Left renal pelvis (tissue), 4 donors: ENCODE measurements around the gene AMBP. TPM values are rescaled to one million over a fixed set of nuclear protein-coding genes. Genes with fewer than 3 reads are reported as not detected.
"Not testable (repeated sequence)": the region's sequence is repeated elsewhere in the genome, so short reads cannot be mapped to it uniquely, and the experiment has no call there.

Source experiments
- DNase-seq, 4 donors: peaks; one replicate each; pipeline ENCODE4 v3.0.0-alpha.2; 2013; ENCODE audit warnings: low read depth in 4 of 4, low spot score in 3 of 4
- polyA plus RNA-seq, 4 donors: library from polyadenylated mRNA; unstranded; fragments of 120-200 nt; gene quantifications; one replicate each; pipeline ENCODE4 v1.2.1, GENCODE V29; 2013; ENCODE audit not compliant: insufficient read length in 4 of 4

AMBP gene
- polyA plus RNA-seq, 4 donors, result 1.4 to 19.5 (median 2.0) TPM

DNA sequence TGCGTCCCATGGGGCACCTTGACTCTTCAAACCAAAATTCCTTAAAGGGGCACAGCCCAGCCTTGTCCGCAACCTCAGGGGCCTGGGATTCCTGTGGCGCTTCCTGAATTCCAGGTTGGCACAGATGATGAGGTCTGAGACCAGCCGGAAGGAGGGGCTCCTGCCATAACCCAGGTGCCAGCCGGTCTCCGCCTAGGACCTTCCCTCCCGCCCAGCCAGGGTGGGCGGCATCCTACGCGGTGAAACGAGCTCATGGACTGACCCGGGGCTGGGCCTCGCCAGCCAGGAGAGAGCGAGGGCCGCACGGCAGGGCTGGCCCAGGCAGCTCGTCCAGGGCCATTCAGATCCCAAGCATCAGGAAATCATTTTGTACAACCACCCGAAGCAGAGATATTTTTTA, 23.0 kb downstream of the AMBP start:
- no peak for DNase-seq

DNA sequence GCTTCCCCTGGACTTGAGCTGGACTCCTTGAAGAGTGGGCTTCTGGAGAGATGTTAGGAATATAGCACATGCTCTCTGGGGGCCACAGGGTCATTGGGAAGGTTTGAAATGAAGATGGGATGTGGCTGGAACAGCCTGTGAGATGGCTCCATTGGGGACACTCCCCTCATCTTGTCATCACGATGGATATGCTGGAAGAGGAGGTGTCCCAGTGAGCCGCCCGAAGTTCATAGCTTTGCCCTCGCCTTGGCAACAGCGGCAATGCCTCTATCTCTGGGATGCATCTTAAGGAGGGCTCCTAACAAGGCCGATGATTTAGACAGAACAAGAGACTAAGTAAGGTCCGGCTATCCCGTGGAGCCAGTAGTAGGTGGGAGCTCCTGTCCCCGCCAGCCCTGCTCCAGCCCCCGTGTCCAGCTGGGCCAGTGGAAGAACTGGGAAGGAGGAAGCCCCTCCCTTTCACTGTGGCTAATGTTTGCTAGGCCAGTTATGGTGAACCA, 23.9 kb downstream of the AMBP start:
- no peak for DNase-seq

DNA sequence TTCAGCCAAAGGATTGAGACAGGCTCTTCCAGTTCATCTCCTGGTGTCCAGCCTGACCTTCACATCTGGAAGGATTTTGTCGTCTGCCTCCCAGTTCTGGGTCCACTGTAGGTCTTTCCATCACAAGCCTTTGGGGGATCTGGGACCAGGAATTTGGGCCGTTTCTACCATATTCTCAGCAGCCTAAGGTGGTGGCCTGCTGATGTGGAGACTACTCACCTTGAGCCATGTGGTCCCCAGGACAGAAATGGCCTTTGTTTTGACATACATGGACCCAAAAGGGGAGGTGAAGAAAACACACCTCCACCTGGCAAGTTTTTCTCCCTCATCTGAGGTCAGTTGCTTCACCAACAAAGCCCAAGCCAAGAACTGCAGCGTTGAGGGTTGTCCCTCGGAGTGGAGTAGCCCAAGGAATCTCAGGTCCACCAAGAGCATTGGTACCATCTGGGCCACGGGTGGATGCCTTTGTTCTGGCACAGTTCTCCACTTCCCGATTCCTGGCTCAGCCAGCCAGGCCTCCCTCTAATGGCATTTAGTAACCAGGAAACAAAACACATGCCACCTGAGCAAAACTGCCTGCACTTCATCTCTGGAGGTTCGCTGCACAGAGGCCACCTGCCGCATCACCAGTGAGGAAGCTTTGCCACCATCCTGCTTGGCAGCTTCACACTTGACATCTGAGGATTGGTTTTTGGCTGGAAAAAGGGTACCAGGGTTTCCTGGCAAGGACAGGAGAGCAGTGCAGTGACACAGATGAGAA, 24.7 kb downstream of the AMBP start:
- DNase-seq, result no peak

DNA sequence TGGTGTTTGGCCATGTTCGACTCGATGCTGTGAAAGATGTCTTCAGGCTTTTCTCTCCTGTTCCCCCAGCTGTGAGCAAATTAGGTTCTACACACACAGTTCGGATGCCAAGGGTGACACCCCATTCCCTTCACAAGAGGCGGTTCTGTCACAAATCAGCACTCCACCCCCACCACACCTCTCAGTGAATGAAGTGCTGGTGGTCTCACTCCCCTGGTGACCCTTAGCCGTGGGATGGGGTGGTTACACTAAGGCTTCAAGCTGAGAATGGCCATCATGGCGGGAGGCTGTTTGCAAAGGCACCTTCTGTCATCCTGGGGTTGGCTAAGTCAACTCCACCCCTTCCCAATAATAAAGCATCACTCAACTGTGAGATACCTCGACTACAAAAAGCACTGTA, 26.4 kb downstream of the AMBP start:
- no peak for DNase-seq

DNA sequence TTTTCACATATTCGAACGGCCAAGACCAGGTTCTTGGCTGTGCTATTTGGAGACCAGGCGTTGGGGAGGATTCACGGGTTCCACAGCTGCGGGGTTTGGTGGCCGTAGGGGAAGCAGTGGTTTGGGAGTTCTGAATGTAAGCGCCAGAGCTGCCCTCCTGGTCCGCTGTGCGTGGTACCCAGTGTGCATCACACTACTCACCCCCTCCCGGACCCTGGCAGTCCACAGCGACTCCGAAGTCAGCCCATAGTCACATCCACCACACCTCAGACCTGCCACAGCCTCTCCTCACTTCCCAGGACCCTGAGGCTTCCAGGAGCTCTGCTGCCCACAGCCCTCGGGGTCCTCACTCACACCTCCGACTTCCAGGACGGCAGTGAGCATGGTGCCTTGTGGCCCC, 26.8 kb downstream of the AMBP start:
- no peak for DNase-seq

DNA sequence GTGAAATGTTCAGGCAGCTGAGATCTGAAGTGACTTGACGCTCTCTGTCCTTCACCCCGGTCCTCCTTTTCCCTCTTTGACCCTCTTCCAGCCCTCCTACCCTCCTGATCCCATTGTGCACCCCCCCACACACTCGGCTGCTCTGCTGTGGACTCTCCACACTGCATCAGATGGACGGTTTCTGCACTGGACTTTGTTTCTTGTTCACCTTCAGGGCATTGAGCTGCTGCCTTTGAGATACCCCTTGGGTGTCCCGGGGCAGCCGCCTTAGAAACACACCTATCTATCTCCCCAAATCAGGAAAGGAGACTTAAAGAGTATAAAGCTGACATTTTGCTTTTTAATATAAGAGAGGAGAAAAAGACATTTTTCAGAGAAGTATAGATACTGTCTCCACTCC, 27.5 kb downstream of the AMBP start:
- DNase-seq, result no peak

DNA sequence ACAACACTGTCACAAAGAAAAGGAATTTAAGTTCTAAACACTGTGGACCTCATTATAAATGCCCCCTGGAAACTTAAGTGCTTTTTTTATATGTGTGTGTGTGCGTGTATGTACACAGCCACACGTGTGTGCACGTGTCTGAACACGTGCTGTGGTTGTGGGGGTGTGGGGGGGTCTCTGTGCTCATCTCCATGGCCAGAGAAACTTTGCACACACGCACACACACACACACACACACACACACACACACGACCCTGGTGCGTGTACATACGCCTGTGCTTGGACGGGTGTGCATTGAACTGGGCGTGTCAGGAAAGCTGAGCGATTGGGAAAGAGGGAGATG, 27.9 kb downstream of the AMBP start:
- DNase-seq, result no peak

DNA sequence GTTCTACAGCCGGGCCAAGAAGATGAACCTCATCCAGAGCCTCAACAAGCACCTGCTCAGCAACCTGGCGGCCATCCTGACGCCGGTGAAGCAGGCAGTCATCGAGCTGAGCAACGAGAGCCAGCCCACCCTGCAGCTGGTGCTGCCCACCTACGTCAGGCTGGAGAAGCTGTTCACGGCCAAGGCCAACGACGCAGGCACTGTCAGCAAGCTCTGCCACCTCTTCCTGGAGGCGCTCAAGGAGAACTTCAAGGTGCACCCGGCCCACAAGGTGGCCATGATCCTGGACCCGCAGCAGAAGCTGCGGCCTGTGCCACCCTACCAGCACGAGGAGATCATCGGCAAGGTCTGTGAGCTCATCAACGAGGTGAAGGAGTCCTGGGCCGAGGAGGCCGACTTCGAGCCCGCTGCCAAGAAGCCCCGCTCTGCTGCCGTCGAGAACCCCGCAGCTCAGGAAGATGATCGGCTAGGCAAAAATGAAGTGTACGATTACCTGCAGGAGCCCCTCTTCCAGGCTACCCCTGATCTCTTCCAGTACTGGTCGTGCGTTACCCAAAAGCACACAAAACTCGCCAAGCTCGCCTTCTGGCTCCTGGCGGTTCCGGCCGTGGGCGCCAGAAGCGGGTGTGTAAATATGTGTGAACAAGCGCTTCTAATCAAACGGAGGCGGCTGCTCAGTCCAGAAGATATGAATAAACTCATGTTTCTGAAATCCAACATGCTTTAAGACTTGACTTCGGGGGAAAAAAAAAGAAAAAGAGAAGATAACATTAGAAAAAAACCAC, 28.5 kb downstream of the AMBP start:
- no peak for DNase-seq

DNA sequence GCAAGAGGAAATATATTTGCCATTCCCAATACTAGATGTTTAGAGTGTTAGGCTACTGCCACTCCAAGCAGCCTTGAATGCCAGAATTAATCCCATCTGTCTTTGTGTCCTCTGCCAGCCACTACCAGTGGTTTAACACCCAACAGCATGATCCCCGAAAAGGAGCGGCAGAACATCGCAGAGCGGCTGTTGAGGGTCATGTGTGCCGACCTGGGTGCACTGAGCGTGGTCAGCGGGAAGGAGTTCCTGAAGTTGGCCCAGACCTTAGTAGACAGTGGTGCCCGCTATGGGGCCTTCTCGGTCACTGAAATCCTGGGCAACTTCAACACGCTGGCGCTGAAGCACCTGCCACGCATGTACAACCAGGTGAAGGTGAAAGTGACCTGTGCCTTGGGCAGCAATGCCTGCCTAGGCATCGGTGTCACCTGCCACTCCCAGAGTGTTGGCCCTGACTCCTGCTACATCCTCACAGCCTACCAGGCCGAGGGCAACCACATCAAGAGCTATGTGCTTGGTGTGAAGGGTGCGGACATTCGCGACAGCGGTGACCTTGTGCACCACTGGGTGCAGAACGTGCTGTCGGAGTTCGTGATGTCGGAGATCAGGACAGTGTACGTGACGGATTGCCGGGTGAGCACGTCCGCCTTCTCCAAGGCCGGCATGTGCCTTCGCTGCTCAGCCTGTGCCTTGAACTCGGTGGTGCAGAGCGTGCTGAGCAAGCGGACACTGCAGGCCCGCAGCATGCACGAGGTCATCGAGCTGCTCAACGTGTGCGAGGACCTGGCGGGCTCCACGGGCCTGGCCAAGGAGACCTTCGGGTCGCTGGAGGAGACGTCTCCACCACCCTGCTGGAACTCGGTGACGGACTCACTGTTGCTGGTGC, 29.3 kb downstream of the AMBP start:
- no peak for DNase-seq

DNA sequence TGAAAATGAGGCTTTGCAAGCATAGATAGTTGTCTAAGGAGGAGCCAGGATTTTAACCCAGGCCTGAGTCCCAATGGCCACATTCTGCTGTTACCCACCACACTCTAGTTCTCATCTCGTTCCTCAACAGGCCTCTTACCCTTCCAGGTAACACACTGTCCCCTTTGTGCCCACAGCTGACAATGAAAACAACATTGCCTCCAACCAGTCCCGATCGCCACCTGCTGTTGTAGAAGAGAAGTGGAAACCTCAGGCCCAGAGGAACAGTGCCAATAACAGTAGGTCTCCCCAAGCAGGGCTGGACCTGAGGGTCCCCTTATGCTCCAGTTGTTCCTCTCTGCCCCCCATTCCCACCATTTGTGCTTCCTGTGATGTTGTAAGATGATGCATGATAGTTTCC, 30.4 kb downstream of the AMBP start:
- no peak for DNase-seq

DNA sequence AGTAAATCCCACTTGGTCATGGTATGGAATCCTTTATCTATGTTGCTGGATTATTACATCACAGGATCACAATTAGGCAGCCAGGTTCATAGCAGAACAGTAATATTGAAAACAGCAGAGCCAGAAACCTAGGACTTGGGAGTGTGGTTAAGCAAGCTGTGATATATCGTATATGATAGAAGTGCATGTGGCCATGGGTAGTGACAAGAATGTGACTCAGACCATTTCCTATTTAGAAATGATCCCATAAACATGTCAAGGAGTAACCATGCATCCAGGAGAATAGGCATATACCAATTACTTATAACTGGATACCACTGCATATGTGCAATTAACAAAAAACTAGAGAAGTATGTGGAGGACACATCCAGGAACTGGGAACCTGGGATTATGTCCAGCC, 31.2 kb downstream of the AMBP start:
- DNase-seq, result no peak

DNA sequence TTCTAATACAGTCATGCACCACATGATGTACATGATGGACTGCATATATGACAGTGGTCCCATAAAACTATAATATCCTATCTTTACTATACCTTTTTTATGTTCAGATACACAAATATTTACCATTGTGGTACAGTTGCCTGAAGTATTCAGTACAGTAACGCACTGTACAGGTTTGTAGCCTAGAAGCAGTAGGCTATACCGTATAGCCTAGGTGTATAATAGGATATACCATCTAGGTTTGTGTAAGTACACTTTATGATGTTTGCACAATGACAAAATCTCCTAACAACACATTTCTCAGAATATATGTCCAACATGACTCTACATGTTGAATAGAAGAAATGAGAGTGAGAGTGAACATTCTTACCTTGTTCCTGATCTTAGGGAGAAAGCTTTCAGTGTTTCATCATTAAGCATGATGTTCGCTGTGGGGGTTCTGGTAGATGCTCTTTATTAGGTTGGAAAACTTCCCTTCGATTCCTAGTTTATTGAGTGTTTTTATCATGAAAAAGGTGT, 31.8 kb downstream of the AMBP start:
- DNase-seq, result no peak

DNA sequence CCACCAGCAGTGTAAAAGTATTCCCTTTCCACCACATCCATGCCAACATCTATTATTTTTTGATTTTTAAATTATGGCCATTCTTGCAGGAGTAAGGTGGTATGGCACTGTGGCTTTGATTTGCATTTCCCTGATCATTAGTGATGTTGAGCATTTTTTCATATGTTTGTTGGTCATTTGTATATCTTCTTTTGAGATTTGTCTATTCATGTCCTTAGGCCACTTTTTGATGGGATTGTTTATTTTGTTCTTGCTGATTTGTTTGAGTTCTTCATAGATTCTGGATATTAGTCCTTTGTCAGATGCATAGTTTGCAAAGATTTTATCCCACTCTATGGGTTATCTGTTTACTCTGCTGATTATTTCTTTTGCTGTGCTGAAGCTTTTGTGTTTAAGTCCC, 34.4 kb downstream of the AMBP start:
- DNase-seq, result not testable (repeated sequence)

DNA sequence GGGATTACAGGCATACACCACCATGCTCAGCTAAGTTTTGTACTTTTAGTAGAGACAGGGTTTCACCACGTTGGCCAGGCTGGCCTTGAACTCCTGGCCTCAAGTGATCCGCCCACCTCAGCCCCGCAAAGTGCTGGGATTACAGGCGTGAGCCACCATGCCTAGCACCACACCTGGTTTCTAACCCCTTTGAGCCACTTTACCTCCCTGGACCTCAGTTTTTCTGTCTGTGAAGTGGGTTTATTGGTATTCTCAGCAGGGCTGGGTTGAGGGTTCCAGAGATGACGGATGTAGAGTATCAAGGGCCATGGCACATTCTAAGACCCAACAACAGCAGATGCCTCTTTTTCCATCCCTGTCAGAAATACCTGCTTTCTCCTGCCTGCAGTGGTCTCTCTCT, 38.6 kb downstream of the AMBP start:
- DNase-seq, result no peak

DNA sequence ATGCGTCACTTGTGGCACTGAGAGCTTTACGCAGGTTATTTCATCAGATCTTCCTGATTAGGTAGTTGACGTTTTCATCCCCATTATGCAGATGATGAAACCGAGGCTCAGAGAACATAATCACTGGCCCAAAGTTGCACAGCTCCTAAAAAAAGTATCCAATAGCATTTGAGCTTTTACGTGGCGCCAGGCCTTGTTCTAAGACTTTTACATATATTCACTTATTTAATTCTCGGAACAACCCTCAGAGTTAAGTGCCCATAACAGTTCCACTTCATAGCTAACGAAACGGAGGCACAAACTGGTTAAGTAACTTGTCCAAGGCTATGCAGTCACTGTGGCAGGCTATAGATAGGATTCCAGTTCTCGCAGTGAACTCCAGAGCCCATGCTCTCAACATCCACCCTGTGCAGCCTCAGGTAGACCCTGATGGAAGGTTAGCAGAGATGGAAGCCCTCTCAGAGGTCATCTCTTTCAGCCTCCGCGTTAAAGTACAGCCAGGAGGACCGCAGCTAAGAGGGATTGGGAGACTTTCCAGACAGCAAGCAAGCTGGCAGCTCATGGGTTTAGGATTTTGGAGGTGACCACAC, 39.3 kb downstream of the AMBP start:
- DNase-seq, result no peak

DNA sequence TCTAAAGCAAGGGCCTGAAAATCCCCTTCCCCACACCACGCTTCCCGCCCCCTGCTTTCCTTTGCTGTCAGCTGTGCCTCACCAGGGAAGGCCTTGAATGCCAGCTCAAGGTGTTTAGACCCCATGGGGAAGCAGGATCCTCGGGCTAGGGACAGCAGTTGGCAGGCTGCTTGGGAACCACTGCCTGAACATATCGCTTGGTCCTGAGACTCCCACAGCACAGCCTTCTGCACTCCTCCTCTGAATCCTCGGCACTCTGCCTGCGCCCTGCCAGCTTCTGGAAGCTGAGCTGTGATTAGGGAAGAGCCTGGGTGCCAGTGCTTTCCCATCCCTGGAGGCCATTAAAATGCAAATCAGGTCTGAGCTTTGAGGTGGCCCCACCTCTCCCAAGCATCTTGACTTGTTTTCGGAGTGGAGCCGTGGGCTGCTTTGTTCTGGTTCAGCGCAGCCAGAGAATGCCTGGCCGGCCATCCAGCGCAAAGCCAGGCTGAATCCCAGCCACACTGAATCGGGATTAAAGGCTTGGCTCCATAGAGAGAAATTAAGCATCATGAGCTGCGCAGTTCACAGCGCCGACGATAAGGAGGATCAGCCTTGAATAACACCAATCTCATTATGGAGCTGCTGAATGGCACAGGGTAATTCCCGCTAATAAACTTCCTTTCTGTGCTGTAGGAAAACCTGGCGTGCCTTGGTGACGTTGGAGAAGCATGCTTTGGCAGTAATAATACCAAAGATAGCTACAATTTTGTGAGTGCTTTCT, 40.0 kb downstream of the AMBP start:
- DNase-seq, result peak; percentile 31 to 51 (median 41)

DNA sequence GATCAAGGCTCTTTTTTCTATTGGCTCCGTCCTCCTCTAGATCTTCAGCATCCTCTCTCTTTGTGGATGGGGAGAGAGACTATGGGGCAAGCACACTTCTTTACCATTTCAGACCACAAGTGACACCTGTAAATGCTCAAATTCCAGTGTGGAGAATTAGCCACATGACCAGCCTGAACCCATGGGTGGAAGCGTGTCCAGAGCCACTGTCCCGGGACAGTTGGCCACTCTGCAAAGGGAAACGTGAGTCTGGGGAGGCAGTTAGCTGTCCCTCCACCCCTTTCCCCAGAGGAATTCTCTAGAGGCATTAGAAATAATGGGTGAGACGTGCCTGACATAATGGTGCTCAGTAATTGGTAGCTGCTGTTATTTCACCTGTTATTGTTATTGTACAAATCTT, 40.9 kb downstream of the AMBP start:
- DNase-seq, result no peak

DNA sequence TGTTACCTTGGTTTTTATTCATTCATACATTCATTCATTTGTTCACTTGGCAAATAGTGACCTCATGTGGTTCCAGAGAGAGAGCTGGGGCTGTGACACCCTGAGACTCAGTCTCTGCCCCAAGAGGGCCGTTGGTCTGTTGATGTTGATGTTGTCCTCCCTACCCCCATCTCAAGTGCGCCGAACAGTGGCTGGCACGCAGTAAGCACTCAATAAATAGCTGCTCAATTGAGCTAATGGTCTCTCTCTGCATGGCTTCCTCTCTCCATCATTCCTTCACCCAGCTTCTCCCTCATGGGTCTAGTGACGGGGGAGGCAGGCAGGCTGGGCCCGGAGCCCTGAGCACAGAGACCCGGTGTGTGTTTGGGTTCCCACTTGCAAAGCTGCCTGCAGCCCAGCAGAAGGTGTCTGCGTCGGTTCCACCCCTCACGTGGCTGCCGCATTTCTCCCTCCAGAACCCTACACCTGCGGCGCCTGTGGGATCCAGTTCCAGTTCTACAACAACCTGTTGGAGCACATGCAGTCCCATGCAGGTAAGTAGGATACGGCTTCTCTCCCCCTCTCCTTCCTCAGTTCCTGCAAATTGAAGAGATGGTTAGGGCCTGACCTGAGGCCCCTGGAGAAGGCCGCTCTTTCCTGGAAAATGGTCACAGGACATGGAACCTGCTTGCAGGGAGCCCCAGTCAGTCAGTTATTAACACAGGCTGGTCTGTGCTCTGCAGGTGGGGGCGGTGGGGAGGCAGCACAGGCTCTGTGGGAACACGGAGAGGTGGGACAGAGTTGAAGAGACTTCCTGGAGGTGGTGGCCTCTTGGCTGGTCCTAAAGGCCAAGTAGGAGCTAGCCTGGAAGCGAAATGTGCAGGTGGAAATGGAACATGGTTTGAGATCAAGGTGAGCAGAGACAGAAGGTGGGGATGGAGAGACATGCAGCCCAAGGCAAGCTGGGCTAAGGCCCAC, 42.0 kb downstream of the AMBP start:
- no peak for DNase-seq
